Kidney glomerular epithelial cell (primary cell): ENCODE measurements around the gene UBXN11.
"Not testable (repeated sequence)": the region's sequence is repeated elsewhere in the genome, so short reads cannot be mapped to it uniquely, and the experiment has no call there.

Experiments used
- DNase-seq: peaks from one replicate; lab custom pipeline; 2025; lab: John Stamatoyannopoulos, UW

UBXN11 gene

GRCh38 chr1:26336477-26337205, 30.2 kb upstream of the UBXN11 start:
- peak; percentile 46 for DNase-seq

- DNase-seq = no peak
These were observed 29.5 kb upstream of the UBXN11 start for GRCh38 chr1:26335774-26336476.

GRCh38 chr1:26333312-26333711, 26.9 kb upstream of the UBXN11 start:
- DNase-seq = not testable (repeated sequence)

DNA sequence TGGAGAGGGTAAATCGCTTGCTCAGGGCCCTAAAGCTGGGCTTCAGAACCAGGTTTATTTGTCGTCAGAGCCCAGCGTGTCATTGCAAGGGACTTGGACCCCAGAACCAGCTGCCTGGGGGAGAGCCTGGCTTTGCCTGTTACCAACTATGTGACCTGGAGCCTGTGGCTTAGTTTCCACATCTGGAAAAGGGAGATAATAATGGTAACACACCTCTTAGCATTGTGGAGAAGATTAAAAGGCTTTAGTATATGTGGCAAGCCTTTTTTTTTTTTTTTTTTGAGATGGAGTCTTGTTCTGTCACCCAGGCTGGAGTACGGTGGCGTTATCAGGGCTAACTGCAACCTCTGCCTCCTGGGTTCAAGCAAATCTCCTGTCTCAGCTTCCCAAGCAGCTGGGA, 23.8 kb upstream of the UBXN11 start:
- DNase-seq = no peak

GRCh38 chr1:26329380-26329779, 22.9 kb upstream of the UBXN11 start:
- DNase-seq = not testable (repeated sequence)

DNA sequence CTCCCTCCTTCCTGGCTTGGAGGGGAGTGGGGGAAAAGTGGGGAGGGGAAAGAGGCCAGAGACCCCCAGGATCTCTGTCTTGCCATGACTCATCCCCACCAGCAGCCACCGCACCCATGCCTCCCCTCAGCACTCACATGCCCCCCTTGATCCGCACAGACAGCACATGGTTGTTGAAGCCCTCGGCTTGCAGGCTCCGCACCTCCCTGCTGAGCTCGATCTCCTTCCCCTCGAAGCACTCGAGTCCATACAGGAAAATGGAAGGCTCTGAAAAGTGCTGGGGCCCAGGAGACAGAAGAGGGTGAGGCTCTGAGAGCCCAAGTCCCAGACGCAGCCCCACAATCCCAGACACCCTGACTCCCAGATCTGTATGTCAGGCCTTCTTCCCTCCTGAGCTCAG, 22.2 kb upstream of the UBXN11 start:
- DNase-seq = no peak

DNA sequence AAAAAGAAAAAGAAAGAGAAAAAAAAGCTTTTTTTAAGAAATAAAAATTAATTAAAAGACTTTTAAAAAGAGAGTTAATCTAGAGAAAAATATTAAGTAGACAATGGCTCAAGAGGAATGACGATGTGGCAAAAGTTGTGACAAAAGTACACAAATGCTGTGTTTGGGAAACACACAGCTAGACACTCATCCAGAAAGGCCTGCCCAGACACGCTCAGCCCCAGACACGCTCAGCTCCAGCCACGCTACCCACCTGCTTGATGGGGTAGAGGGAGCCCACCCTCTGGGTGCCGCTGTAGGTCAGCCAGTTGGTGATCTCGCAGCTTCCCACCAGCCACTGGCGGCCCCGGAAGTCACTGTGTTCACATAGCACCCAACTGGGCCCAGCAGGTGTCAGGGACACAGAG, 21.5 kb upstream of the UBXN11 start:
- no peak for DNase-seq

GRCh38 chr1:26324550-26324949, 18.1 kb upstream of the UBXN11 start:
- DNase-seq = no peak

DNA sequence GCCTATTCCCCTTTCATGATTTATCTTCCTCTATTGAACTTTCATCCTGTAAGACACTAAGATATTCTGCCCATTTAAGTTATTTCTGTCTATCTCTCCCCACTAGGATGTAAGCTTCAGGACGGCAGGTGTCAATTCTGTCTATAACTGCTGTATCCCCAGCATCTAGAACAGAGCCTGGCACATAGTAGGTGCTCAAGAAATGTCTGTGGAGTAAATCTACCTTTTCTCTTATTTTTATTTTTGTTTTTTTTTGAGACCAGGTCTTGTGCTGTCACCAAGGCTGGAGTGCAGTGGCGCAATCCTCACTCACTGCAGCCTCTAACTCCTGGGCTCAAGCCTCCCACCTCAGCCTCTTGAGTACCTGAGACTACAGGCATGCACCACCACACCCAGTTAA, 16.9 kb upstream of the UBXN11 start:
- no peak for DNase-seq

DNA sequence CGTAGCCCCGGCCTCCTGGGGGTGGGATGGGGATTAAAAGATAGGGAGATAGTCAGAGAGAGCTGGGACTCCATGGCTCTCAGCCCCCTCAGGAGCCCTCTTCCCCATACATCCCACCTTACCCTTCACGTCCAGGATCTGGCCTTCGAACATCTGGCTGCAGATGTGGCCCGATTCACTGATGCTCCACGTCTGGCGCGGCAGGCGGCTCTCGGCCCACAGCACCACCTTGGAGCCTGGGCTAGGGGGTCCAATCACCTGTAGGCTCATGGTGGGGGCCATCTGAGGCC, 15.6 kb upstream of the UBXN11 start:
- DNase-seq = no peak

DNA sequence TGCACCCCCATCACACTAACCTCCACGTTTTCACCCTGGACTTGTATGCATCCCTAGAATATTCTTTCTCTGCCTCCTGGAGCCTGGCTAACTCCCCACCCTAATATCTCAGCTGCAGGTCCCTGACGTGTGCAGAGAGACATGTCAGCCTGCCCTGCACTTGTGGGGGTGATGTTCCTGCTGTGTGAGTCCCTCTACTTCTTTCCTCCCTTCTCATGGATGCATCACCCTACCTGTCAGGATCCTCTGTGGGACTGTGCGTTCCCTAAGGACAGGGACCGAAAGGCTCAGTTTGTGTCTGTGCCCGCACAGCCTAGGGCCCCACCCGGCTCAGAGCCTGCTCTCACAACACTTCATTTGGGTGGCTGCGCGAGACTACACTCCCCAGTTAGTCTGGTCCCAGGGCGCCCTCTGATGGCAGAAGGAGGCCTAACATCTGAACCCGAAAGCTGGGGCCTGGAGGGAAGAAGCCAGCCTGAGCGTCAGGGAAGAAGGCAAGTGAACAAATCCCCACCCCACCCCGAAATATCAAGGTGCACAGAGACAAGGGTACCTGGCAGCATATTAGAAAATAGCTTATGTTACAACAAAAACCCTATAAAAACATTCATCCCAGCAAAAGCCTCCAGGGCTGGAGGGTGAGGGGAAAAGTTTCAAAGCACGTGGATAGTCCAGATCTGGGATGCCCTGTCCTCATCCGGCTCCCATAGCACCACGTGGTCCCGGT, 15.0 kb upstream of the UBXN11 start:
- peak; percentile 51 for DNase-seq

GRCh38 chr1:26320896-26321295, 14.5 kb upstream of the UBXN11 start:
- DNase-seq = no peak

- DNase-seq = no peak
These were observed 12.1 kb upstream of the UBXN11 start for GRCh38 chr1:26318338-26319064.

GRCh38 chr1:26317612-26318337, 11.3 kb upstream of the UBXN11 start, which contains the start of gene CD52:
Gene CD52, plus strand, starts transcription at chr1:26317958. Its CDS starts 60 bp downstream, at chr1:26318018.
- no peak for DNase-seq

- DNase-seq = no peak
These were observed 10.7 kb upstream of the UBXN11 start for GRCh38 chr1:26317146-26317545.

- DNase-seq = no peak
These were observed 9.7 kb upstream of the UBXN11 start for GRCh38 chr1:26315874-26316850.

GRCh38 chr1:26314501-26314900, 8.1 kb upstream of the UBXN11 start:
- no peak for DNase-seq

- DNase-seq = not testable (repeated sequence)
These were observed 1.8 kb upstream of the UBXN11 start for GRCh38 chr1:26307966-26308899.

GRCh38 chr1:26307363-26307781, 936 bp upstream of the UBXN11 start:
- no peak for DNase-seq
